Measurements from ENCODE around the gene SRSF1.

- no peak for TF ChIP-seq CTCF (conservative IDR thresholded peaks at IDR 0.05; ENCODE audit: low read depth, low read length)
- no peak for TF ChIP-seq EZH2 (IDR thresholded peaks at IDR 0.05; ENCODE audit: borderline replicate concordance, low read depth, low read length, poor library complexity, severe bottlenecking)
These were observed 50.5 kb downstream of the SRSF1 start for GRCh38 chr17:57956291-57957119.
